ENCODE measurements around the gene SPATC1L.
"Not testable (repeated sequence)": the region's sequence is repeated elsewhere in the genome, so short reads cannot be mapped to it uniquely, and the experiment has no call there.

SPATC1L gene

DNA sequence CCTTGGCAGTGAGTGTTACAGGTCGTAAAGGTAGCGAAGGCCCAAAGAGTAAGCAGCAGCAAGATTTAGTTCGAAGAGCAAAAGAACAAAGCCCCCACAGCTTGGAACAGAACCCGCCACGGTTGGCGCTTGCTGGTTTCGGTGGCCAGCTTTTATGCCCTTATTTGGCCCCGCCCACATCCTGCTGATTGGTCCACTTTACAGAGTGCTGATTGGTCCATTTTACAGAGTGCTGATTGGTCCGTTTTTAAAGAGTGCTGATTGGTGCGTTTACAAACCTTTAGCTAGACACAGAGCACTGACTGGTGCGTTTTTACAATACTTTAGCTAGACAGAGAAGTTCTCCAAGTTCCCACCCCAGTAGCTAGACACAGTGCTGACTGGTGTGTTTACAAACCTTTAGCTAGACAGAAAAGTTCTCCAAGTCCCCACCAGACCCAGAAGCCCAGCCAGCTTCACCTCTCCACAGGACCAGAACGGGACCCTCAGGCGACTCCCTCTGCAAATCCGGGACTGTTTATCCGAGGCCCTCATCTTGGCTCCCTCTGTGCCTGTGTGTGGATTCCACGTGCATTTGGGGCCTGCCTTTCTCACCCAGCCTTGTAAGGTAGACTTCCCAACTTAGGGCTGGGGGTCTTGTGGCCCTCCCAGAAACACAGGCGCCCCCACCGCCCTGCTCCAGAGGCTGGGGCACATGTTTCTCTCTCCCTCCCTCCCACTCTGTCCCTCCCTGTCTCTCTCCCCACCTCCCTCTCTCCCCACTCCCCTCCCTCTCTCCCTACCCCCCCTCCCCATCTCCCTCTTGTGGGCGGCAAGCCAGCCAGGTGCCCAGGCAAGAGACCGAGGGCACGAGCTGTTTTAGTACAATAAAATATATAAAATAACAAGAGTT lies 41.4 kb downstream of the SPATC1L start (continued):
- TF ChIP-seq ARNTL (CRISPR knock-in tag; IDR thresholded peaks at IDR 0.05; ENCODE audit: borderline replicate concordance, low read depth) = no peak

- no peak for ATAC-seq
- TF ChIP-seq ZNF70 (CRISPR knock-in tag; IDR thresholded peaks at IDR 0.05) (no peak), TCF4 (CRISPR knock-in tag; IDR thresholded peaks at IDR 0.05; ENCODE audit: borderline replicate concordance) (no peak), TOX (CRISPR knock-in tag; IDR thresholded peaks at IDR 0.05; ENCODE audit: borderline replicate concordance) (no peak), ZFP30 (CRISPR knock-in tag; IDR thresholded peaks at IDR 0.05) (no peak), OSR1 (CRISPR knock-in tag; IDR thresholded peaks at IDR 0.05) (no peak), ARNTL (CRISPR knock-in tag; IDR thresholded peaks at IDR 0.05; ENCODE audit: borderline replicate concordance, low read depth) (no peak)
- TF ChIP-seq, protein P1, sequence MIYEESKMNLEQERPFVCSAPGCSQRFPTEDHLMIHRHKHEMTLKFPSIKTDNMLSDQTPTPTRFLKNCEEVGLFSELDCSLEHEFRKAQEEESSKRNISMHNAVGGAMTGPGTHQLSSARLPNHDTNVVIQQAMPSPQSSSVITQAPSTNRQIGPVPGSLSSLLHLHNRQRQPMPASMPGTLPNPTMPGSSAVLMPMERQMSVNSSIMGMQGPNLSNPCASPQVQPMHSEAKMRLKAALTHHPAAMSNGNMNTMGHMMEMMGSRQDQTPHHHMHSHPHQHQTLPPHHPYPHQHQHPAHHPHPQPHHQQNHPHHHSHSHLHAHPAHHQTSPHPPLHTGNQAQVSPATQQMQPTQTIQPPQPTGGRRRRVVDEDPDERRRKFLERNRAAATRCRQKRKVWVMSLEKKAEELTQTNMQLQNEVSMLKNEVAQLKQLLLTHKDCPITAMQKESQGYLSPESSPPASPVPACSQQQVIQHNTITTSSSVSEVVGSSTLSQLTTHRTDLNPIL (CRISPR knock-in tag; IDR thresholded peaks at IDR 0.05; ENCODE audit: low read depth) = no peak
- TF ChIP-seq, protein P2, sequence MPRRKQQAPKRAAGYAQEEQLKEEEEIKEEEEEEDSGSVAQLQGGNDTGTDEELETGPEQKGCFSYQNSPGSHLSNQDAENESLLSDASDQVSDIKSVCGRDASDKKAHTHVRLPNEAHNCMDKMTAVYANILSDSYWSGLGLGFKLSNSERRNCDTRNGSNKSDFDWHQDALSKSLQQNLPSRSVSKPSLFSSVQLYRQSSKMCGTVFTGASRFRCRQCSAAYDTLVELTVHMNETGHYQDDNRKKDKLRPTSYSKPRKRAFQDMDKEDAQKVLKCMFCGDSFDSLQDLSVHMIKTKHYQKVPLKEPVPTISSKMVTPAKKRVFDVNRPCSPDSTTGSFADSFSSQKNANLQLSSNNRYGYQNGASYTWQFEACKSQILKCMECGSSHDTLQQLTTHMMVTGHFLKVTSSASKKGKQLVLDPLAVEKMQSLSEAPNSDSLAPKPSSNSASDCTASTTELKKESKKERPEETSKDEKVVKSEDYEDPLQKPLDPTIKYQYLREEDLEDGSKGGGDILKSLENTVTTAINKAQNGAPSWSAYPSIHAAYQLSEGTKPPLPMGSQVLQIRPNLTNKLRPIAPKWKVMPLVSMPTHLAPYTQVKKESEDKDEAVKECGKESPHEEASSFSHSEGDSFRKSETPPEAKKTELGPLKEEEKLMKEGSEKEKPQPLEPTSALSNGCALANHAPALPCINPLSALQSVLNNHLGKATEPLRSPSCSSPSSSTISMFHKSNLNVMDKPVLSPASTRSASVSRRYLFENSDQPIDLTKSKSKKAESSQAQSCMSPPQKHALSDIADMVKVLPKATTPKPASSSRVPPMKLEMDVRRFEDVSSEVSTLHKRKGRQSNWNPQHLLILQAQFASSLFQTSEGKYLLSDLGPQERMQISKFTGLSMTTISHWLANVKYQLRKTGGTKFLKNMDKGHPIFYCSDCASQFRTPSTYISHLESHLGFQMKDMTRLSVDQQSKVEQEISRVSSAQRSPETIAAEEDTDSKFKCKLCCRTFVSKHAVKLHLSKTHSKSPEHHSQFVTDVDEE (CRISPR knock-in tag; IDR thresholded peaks at IDR 0.05) = no peak
These were observed 42.3 kb downstream of the SPATC1L start for GRCh38 chr21:46141767-46142581.

GRCh38 chr21:46140352-46141003 lies 43.8 kb downstream of the SPATC1L start:
- ATAC-seq = not testable (repeated sequence)

- no peak for TF ChIP-seq ZNF70 (CRISPR knock-in tag; IDR thresholded peaks at IDR 0.05)
- TF ChIP-seq, protein P2 (CRISPR knock-in tag; IDR thresholded peaks at IDR 0.05) = no peak
These were observed 44.6 kb downstream of the SPATC1L start for GRCh38 chr21:46139686-46140085.

GRCh38 chr21:46138383-46138970 lies 45.8 kb downstream of the SPATC1L start:
- no peak for ATAC-seq
- TF ChIP-seq TOX (CRISPR knock-in tag; IDR thresholded peaks at IDR 0.05; ENCODE audit: borderline replicate concordance) (no peak), GLIS3 (CRISPR knock-in tag; IDR thresholded peaks at IDR 0.05) (no peak)

More at GRCh38 chr21:46139686-46140085, 44.6 kb downstream of the SPATC1L start:
- no peak for ATAC-seq

DNA sequence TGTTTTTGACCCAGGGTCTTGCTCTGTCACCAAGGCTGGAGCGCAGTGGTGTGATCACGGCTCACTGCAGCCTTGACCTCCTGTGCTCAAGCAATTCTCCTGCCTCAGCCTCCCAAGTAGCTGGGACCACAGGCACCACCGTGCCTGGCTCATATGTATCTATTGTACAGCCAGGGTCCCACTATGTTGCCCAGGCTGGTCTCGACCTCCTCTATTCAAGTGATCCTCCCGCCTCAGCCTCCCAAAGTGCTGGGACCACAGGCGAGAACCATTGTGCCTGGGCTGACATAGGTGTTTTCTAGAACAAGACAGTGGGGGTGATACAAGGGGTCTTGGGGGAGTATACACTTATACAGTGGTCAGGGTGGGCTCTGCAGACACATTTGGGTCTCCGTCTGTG lies 46.4 kb downstream of the SPATC1L start:
- TF ChIP-seq, protein P3, sequence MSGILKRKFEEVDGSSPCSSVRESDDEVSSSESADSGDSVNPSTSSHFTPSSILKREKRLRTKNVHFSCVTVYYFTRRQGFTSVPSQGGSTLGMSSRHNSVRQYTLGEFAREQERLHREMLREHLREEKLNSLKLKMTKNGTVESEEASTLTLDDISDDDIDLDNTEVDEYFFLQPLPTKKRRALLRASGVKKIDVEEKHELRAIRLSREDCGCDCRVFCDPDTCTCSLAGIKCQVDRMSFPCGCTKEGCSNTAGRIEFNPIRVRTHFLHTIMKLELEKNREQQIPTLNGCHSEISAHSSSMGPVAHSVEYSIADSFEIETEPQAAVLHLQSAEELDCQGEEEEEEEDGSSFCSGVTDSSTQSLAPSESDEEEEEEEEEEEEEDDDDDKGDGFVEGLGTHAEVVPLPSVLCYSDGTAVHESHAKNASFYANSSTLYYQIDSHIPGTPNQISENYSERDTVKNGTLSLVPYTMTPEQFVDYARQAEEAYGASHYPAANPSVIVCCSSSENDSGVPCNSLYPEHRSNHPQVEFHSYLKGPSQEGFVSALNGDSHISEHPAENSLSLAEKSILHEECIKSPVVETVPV (CRISPR knock-in tag; IDR thresholded peaks at IDR 0.05) = no peak
- no peak for TF ChIP-seq CSDC2 (CRISPR knock-in tag; IDR thresholded peaks at IDR 0.05)
- TF ChIP-seq ZFP30 (CRISPR knock-in tag; IDR thresholded peaks at IDR 0.05) = no peak
- TF ChIP-seq, protein P4, sequence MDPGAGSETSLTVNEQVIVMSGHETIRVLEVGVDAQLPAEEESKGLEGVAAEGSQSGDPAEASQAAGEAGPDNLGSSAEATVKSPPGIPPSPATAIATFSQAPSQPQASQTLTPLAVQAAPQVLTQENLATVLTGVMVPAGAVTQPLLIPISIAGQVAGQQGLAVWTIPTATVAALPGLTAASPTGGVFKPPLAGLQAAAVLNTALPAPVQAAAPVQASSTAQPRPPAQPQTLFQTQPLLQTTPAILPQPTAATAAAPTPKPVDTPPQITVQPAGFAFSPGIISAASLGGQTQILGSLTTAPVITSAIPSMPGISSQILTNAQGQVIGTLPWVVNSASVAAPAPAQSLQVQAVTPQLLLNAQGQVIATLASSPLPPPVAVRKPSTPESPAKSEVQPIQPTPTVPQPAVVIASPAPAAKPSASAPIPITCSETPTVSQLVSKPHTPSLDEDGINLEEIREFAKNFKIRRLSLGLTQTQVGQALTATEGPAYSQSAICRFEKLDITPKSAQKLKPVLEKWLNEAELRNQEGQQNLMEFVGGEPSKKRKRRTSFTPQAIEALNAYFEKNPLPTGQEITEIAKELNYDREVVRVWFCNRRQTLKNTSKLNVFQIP (CRISPR knock-in tag; IDR thresholded peaks at IDR 0.05; ENCODE audit: borderline replicate concordance, low read depth) = no peak
- no peak for ATAC-seq
